Ectodermal cell (in vitro differentiated cells): Measurements from ENCODE around the gene NUDT9.

Source experiments
- H3K27ac ChIP-seq: 2 replicates; pipeline ENCODE4 v1.7.0; 2013; ENCODE audit warnings: mild to moderate bottlenecking, low read depth, low read length; ENCODE audit not compliant: insufficient read depth, poor library complexity, severe bottlenecking
- H3K27me3 ChIP-seq: 2 replicates; pipeline ENCODE4 v1.7.0; 2013; ENCODE audit warnings: mild to moderate bottlenecking, low read length; ENCODE audit not compliant: insufficient read depth, control insufficient read depth, poor library complexity, severe bottlenecking
- H3K36me3 ChIP-seq: one replicate; pipeline ENCODE4 v1.7.0; 2013; ENCODE audit warnings: low read length; ENCODE audit not compliant: control insufficient read depth, insufficient read depth
- H3K4me1 ChIP-seq: one replicate; pipeline ENCODE4 v1.7.0; 2013; ENCODE audit warnings: low read length; ENCODE audit not compliant: control insufficient read depth, insufficient read depth
- H3K4me3 ChIP-seq: 2 replicates; pipeline ENCODE4 v1.7.0; 2013; ENCODE audit warnings: low read depth, low read length, control low read depth; ENCODE audit not compliant: insufficient read depth
- H3K9me3 ChIP-seq: 2 replicates; pipeline ENCODE4 v1.7.0; 2013; ENCODE audit warnings: mild to moderate bottlenecking, low read length, moderate library complexity; ENCODE audit not compliant: control insufficient read depth
- WGBS, 2 experiments: methylation state at CpG; one replicate each; pipeline ENCODE4 v1.1.7; 2013; ENCODE audit warnings: missing lambda C conversion rate in 2 of 2; 5-methylcytosine and 5-hydroxymethylcytosine counted together

NUDT9 gene

DNA sequence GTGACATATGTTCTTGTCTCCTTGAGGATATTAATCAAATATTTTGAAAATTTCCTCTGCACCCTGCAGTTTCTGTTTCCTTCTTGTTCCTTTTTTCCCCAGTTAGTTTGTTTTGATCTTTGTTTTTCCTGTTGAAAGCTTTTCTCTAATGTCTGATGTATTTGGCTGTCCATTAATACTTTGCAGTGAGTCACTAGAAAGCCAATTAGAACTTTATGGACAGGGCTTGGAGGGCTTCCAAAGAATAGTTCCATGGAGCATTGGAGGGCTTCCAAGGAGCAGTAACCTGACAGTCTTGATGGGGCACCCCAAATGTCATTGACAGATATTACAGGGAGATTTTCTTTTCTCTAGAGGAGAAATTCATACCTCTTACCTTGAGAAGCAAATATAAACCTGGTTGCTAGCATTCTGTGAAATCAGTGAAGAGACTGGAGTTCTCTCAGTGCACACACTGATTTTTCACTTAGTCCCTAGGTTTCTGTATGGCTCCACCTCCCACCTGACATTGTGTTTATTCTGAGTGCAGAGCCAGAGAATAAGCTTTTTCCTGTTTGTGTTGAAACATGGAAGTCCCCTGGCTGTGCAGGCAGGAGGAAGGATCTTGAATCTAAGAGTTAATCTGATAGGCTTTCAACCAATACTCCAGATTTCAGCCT lies 80.3 kb downstream of the NUDT9 start:
- no peaks in the 10 kb centered on the region for H3K36me3 ChIP-seq
- no peaks in the 10 kb centered on the region for H3K4me1 ChIP-seq
- H3K27me3 ChIP-seq: no peaks in the 10 kb centered on the region
- H3K27ac ChIP-seq: no peak overlapping the region
- no peaks in the 10 kb centered on the region for H3K9me3 ChIP-seq
- no peak overlapping the region for H3K4me3 ChIP-seq

GRCh38 chr4:87505862-87506261 lies 83.5 kb downstream of the NUDT9 start:
- no peaks in the 10 kb centered on the region for H3K4me1 ChIP-seq
- H3K36me3 ChIP-seq: no peaks in the 10 kb centered on the region
- no peaks in the 10 kb centered on the region for H3K9me3 ChIP-seq
- no peaks in the 10 kb centered on the region for H3K27me3 ChIP-seq
- 68 to 70% methylated on average over 3 of the region's 3 CpGs for WGBS, 2 experiments
- no peak overlapping the region for H3K4me3 ChIP-seq
- H3K27ac ChIP-seq: no peak overlapping the region

DNA sequence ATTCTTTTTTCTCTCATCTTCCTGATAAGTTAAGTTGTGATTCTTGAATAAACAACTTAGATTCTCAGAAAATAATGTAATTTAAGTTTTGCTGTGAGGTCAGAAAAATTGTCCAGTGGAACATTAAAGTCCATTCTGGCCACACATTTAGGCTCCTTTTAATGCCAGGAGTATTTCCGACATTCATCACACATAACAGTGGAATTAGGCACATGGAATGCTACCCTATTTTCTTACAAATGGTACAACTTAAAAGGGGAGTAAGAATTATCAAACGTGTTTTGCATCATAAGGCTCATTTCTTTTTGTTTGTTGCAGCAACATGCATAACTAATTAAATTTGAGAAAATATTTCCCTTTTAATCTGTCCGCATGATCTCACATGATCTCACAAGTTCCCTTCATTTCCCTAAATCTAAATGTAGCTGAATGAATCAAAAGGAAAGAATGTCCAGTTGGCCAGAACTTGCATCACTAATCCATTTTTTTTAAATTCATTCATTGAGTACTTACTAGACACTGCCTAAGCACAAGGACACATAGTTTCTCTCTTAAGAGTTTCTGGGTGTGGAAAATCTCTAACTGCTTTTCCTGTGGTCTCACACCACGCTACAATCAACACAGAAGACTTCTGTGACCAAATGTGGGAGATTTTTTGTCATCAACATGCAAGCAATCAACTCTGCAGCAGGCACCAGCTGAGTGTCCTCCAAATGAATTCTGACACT lies 84.8 kb downstream of the NUDT9 start:
- H3K27me3 ChIP-seq: no peaks in the 10 kb centered on the region
- H3K27ac ChIP-seq: no peak overlapping the region
- H3K36me3 ChIP-seq: no peaks in the 10 kb centered on the region
- 89 to 94% methylated on average over 4 of the region's 4 CpGs for WGBS, 2 experiments
- H3K4me3 ChIP-seq: no peak overlapping the region
- no peaks in the 10 kb centered on the region for H3K9me3 ChIP-seq
- no peaks in the 10 kb centered on the region for H3K4me1 ChIP-seq
